ENCODE measurements around the gene ZNF106. TPM values are rescaled to one million over a fixed set of nuclear protein-coding genes. Genes with fewer than 3 reads are reported as not detected.

Gene ZNF106
- polyA plus RNA-seq, 3 donors = 29.0 to 121 (median 69.2) TPM

DNA sequence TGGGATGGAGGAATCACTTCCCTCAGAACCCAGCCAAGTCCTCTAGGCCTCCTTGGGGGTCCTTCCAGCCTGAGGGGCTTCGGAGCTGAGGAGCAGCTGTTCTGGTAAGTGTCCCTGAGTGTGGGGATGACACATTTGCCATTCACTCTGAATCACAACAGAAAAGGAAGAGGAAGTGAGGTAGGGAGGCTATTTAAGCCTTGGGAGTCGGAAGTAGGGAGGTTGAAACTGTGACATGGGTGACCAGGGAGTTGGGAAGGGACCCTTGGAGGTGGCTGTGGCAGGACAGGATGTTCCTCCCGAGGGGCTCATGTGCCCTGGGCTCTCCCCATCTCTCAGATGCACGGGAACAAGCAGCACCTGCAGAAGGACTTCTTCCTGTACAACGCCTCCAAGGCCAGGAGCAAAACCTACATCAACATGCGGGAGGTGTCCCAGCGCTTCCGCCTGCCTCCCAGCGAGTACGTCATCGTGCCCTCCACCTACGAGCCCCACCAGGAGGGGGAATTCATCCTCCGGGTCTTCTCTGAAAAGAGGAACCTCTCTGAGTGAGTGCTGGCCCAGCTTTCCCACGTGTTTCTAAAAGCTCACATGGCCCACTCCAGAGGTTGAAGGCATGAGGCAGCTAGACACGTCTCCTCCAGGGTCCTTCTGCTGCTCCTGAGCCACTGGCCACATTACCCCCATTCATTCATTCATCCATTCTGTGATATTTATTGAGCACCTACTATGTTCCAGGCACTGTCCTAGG lies 88.3 kb downstream of the ZNF106 start:
- Histone ChIP-seq H3K27me3 (ENCODE audit: control insufficient read depth in 2 of 2, insufficient read depth in 2 of 2, low read length in 2 of 2) (no peaks in the 10 kb centered on the region), H3K9me3 (replicated peaks in 1 of 2; ENCODE audit: control insufficient read depth in 1 of 2, insufficient read depth in 1 of 2, low read length in 2 of 2) (no peaks in the 10 kb centered on the region), H3K27ac (ENCODE audit: low read depth in 1 of 2, low read length in 2 of 2) (peak overlapping the region; percentile 17 to 61), H3K4me1 (ENCODE audit: control insufficient read depth in 1 of 2, insufficient read depth in 2 of 2, low read length in 2 of 2) (peaks cover 8 to 14% of the 10 kb centered on the region in 2 donors), H3K4me2 (replicated peaks; ENCODE audit: extremely low read depth, low read length, poor library complexity, severe bottlenecking) (no peak overlapping the region), H3K36me3 (replicated peaks in 1 of 2; ENCODE audit: control insufficient read depth in 1 of 2, insufficient read depth in 2 of 2, low read length in 2 of 2) (peaks cover 45 to 83% of the 10 kb centered on the region in 2 donors), H3K79me2 (ENCODE audit: insufficient read depth, low read length) (no peaks in the 10 kb centered on the region), H3K4me3 (replicated peaks in 1 of 3; ENCODE audit: low read depth in 2 of 3, low read length in 3 of 3) (no peak overlapping the region), H3K9ac (ENCODE audit: insufficient read depth, low read length, poor library complexity, severe bottlenecking) (no peak overlapping the region), H2AFZ (ENCODE audit: insufficient read depth, low read depth, low read length, poor library complexity, severe bottlenecking) (peak overlapping the region; percentile 29), H4K20me1 (ENCODE audit: insufficient read depth, low read length) (no peaks in the 10 kb centered on the region)
- Mint-ChIP-seq H3K4me1 (peaks cover 20% of the 10 kb centered on the region), H3K27me3 (ENCODE audit: low read depth in 3 of 3) (peaks cover 0 to 1% (median 0%) of the 10 kb centered on the region in 3 donors), H3K4me3 (no peak overlapping the region), H3K36me3 (peaks cover 54 to 63% of the 10 kb centered on the region in 2 donors), H3K27ac (peak overlapping the region; percentile 28 to 87 (median 72)), H3K9me3 (no peaks in the 10 kb centered on the region)
- WGBS (ENCODE audit: insufficient coverage) = 61% methylated on average over 5 of the region's 15 CpGs
- intact Hi-C loops (cut with micrococcal nuclease) = no loop called here
- TF ChIP-seq, protein P1, sequence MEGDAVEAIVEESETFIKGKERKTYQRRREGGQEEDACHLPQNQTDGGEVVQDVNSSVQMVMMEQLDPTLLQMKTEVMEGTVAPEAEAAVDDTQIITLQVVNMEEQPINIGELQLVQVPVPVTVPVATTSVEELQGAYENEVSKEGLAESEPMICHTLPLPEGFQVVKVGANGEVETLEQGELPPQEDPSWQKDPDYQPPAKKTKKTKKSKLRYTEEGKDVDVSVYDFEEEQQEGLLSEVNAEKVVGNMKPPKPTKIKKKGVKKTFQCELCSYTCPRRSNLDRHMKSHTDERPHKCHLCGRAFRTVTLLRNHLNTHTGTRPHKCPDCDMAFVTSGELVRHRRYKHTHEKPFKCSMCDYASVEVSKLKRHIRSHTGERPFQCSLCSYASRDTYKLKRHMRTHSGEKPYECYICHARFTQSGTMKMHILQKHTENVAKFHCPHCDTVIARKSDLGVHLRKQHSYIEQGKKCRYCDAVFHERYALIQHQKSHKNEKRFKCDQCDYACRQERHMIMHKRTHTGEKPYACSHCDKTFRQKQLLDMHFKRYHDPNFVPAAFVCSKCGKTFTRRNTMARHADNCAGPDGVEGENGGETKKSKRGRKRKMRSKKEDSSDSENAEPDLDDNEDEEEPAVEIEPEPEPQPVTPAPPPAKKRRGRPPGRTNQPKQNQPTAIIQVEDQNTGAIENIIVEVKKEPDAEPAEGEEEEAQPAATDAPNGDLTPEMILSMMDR (IDR thresholded peaks at IDR 0.05) = no peak
- DNase-seq = peak; percentile 21 to 55 (median 22)

DNA sequence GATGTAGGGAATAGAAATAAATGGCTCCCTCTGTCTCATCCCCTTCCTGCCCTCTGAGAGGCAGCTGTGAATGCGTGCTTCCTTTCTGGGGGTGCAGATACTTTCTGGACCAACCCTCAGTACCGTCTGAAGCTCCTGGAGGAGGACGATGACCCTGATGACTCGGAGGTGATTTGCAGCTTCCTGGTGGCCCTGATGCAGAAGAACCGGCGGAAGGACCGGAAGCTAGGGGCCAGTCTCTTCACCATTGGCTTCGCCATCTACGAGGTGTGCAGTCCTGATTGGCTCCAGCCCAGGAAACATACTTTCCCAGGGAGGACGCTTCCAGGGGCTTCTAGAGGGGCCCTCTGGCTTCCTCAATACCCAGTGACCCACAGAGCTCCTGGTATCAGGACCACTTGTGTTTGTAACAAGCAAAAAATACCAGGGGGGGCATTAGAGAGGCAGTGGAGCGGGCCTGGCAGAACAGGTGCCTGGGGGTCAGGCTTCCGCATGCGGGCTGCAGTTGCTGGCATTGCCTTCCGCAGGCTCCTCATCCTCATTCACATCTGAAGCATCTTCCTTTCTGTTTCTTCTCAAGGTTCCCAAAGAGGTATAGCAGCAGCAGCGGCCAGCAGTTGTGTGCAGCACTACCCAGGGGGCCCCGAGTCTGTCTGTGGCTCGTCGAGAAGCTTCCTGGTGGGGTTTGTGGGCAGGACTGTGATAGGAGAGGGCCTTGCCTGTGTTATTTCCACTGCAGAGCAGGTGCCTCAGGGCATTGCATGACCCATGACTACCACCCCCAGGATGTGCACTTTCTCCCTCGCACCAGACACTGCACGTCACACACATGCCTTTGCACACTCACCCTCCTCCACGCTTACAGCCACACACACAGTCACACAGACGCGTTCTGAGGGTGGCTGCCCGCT lies 89.1 kb downstream of the ZNF106 start:
- Histone ChIP-seq H3K4me2 (replicated peaks; ENCODE audit: extremely low read depth, low read length, poor library complexity, severe bottlenecking) (no peak overlapping the region), H3K9me3 (replicated peaks in 1 of 2; ENCODE audit: control insufficient read depth in 1 of 2, insufficient read depth in 1 of 2, low read length in 2 of 2) (no peaks in the 10 kb centered on the region), H4K20me1 (ENCODE audit: insufficient read depth, low read length) (no peaks in the 10 kb centered on the region), H3K9ac (ENCODE audit: insufficient read depth, low read length, poor library complexity, severe bottlenecking) (no peak overlapping the region), H3K36me3 (replicated peaks in 1 of 2; ENCODE audit: control insufficient read depth in 1 of 2, insufficient read depth in 2 of 2, low read length in 2 of 2) (peaks cover 50 to 89% of the 10 kb centered on the region in 2 donors), H2AFZ (ENCODE audit: insufficient read depth, low read depth, low read length, poor library complexity, severe bottlenecking) (no peak overlapping the region), H3K79me2 (ENCODE audit: insufficient read depth, low read length) (no peaks in the 10 kb centered on the region), H3K27ac (ENCODE audit: low read depth in 1 of 2, low read length in 2 of 2) (peak overlapping the region; percentile 17 to 61), H3K4me3 (replicated peaks in 1 of 3; ENCODE audit: low read depth in 2 of 3, low read length in 3 of 3) (no peak overlapping the region), H3K4me1 (ENCODE audit: control insufficient read depth in 1 of 2, insufficient read depth in 2 of 2, low read length in 2 of 2) (peaks cover 8 to 14% of the 10 kb centered on the region in 2 donors), H3K27me3 (ENCODE audit: control insufficient read depth in 2 of 2, insufficient read depth in 2 of 2, low read length in 2 of 2) (no peaks in the 10 kb centered on the region)
- peak overlapping the region in 6 of 7 donors; percentile 46 to 87 (median 75) for H3K27ac Mint-ChIP-seq
- WGBS (ENCODE audit: insufficient coverage) = 79% methylated on average over 8 of the region's 24 CpGs
- TF ChIP-seq, protein P1 (IDR thresholded peaks at IDR 0.05) = no peak
- no peak overlapping the region for H3K4me3 Mint-ChIP-seq
- H3K36me3 Mint-ChIP-seq = peaks cover 58 to 70% of the 10 kb centered on the region in 2 donors
- no peak for DNase-seq
- no peaks in the 10 kb centered on the region for H3K9me3 Mint-ChIP-seq
- peaks cover 20% of the 10 kb centered on the region for H3K4me1 Mint-ChIP-seq
- H3K27me3 Mint-ChIP-seq (ENCODE audit: low read depth in 3 of 3) = no peaks in the 10 kb centered on the region
- intact Hi-C loops (cut with micrococcal nuclease) = no loop called here

Measured in CD14-positive monocyte (primary cell).